Ishikawa (cell line): ENCODE data around the gene ELP5.

ENCODE experiments used
- RAD21 ChIP-seq: IDR thresholded peaks from 2 replicates; pipeline ENCODE4 v1.6.1; 2012; ENCODE audit warnings: low read depth
- REST ChIP-seq: IDR thresholded peaks from 2 replicates; pipeline ENCODE4 v1.6.1; 2012; ENCODE audit warnings: low read depth, mild to moderate bottlenecking
- TAF1 ChIP-seq: IDR thresholded peaks from 2 replicates; pipeline ENCODE4 v1.6.1; 2012; ENCODE audit warnings: low read depth, mild to moderate bottlenecking
- YY1 ChIP-seq: IDR thresholded peaks from 2 replicates; pipeline ENCODE4 v1.6.1; 2012; ENCODE audit warnings: low read depth
- TF ChIP-seq, protein P1 (sequence below): IDR thresholded peaks from 2 replicates; pipeline ENCODE4 v1.6.1; 2012

- TF ChIP-seq, protein P1, sequence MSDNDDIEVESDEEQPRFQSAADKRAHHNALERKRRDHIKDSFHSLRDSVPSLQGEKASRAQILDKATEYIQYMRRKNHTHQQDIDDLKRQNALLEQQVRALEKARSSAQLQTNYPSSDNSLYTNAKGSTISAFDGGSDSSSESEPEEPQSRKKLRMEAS, result no peak; the same call in 1 of the 2 replicates
- TF ChIP-seq REST (peak; percentile 46; the same call in 1 of the 2 replicates), TAF1 (peak; percentile 52), YY1 (no peak), RAD21 (no peak)
Measured at GRCh38 chr17:7308625-7309433, 56.8 kb downstream of the ELP5 start.
